HepG2 (cell line): ENCODE results near the gene GNG7. TPM values are rescaled to one million over a fixed set of nuclear protein-coding genes. Genes with fewer than 3 reads are reported as not detected.

Experiments
- CC2D1A ChIP-seq: sonication (generic); formaldehyde crosslinking; IDR thresholded peaks from 2 replicates; pipeline ENCODE4 v1.8.1; 2023; ENCODE audit warnings: mild to moderate bottlenecking, missing genetic modification reagents
- CHD2 ChIP-seq: IDR thresholded peaks from 2 replicates; pipeline ENCODE4 v1.6.1; 2011; ENCODE audit warnings: low read depth, low read length, improper control_type of control experiment
- DMAP1 ChIP-seq: IDR thresholded peaks from 2 replicates; pipeline ENCODE4 v1.6.1; 2016
- HNRNPH1 ChIP-seq: fragments of 200-400 bp; formaldehyde crosslinking; optimal IDR thresholded peaks from 2 replicates; pipeline ENCODE3; 2017; ENCODE audit warnings: mild to moderate bottlenecking, low read depth, low read length
- IKZF1 ChIP-seq: fragments of 450-650 bp; IDR thresholded peaks from 2 replicates; pipeline ENCODE4 v1.7.1; 2016
- KLF6 ChIP-seq: IDR thresholded peaks from 2 replicates; pipeline ENCODE4 v1.8.0; 2016; ENCODE audit warnings: missing biosample characterization, missing genetic modification reagents
- MAFK ChIP-seq, 2 experiments: IDR thresholded peaks in 1 of 2; conservative IDR thresholded peaks in 1 of 2; 2 replicates each; pipeline ENCODE4 v1.6.1; 2011; ENCODE audit warnings: improper control_type of control experiment in 2 of 2, low read length in 2 of 2
- MEF2D ChIP-seq: sonication (generic); formaldehyde crosslinking; IDR thresholded peaks from 2 replicates; pipeline ENCODE4 v1.5.1; 2020; ENCODE audit warnings: mild to moderate bottlenecking, missing genetic modification reagents
- NFATC3 ChIP-seq: sonication (generic); formaldehyde crosslinking; IDR thresholded peaks from 2 replicates; pipeline ENCODE4 v1.5.1; 2020; ENCODE audit warnings: mild to moderate bottlenecking, missing genetic modification reagents
- NPAS2 ChIP-seq: sonication (generic); formaldehyde crosslinking; IDR thresholded peaks from 2 replicates; pipeline ENCODE4 v1.8.0; 2022; ENCODE audit warnings: mild to moderate bottlenecking, missing genetic modification reagents, borderline replicate concordance
- SAFB2 ChIP-seq: sonication (generic); formaldehyde crosslinking; IDR thresholded peaks from 2 replicates; pipeline ENCODE4 v1.5.1; 2020; ENCODE audit warnings: missing genetic modification reagents, low read depth, mild to moderate bottlenecking, borderline replicate concordance
- SRSF9 ChIP-seq: fragments of 200-400 bp; formaldehyde crosslinking; IDR thresholded peaks from 2 replicates; pipeline ENCODE4 v1.6.1; 2018; ENCODE audit warnings: borderline replicate concordance, mild to moderate bottlenecking, low read depth, low read length; ENCODE audit not compliant: insufficient read depth, poor library complexity, severe bottlenecking
- TEAD2 ChIP-seq: sonication (generic); formaldehyde crosslinking; IDR thresholded peaks from 2 replicates; pipeline ENCODE4 v1.9.0; 2021; ENCODE audit warnings: missing genetic modification reagents
- TOE1 ChIP-seq: sonication (generic); formaldehyde crosslinking; IDR thresholded peaks from 2 replicates; pipeline ENCODE4 v1.4.0; 2020; ENCODE audit warnings: mild to moderate bottlenecking, missing genetic modification reagents
- ZNF124 ChIP-seq: sonication (generic); formaldehyde crosslinking; IDR thresholded peaks from 2 replicates; pipeline ENCODE4 v1.4.0; 2020; ENCODE audit warnings: missing genetic modification reagents
- ZNF253 ChIP-seq: sonication (generic); formaldehyde crosslinking; IDR thresholded peaks from 2 replicates; pipeline ENCODE4 v1.8.0; 2022; ENCODE audit warnings: mild to moderate bottlenecking, missing genetic modification reagents, borderline replicate concordance
- ZNF460 ChIP-seq: sonication (generic); formaldehyde crosslinking; IDR thresholded peaks from 2 replicates; pipeline ENCODE4 v1.5.1; 2020; ENCODE audit warnings: missing genetic modification reagents, mild to moderate bottlenecking, borderline replicate concordance
- ZNF589 ChIP-seq: sonication (generic); formaldehyde crosslinking; conservative IDR thresholded peaks from 2 replicates; pipeline ENCODE4 v1.8.0; 2022; ENCODE audit warnings: mild to moderate bottlenecking, moderate library complexity, missing genetic modification reagents
- ZNF652 ChIP-seq: IDR thresholded peaks from 2 replicates; pipeline ENCODE4 v1.6.1; 2016; ENCODE audit warnings: low read depth, borderline replicate concordance
- ZNF724P ChIP-seq: sonication (generic); formaldehyde crosslinking; IDR thresholded peaks from 2 replicates; pipeline ENCODE4 v1.8.0; 2022; ENCODE audit warnings: missing genetic modification reagents, borderline replicate concordance
- ZNF850 ChIP-seq: sonication (generic); formaldehyde crosslinking; conservative IDR thresholded peaks from 2 replicates; pipeline ENCODE4 v1.9.0; 2021; ENCODE audit warnings: mild to moderate bottlenecking, missing genetic modification reagents
- polyA plus RNA-seq, 8 experiments: library from polyadenylated mRNA; depleted of rRNA in 3 of 8; stranded (reverse) in 7 of 8; unstranded in 1 of 8; fragments of >200 nt; fragmentation: Illumina TruSeq in 4 of 8; extraction: Trizol in 4 of 8; gene quantifications; 2 replicates each; pipeline versions ENCODE4 v1.2.1 to v1.2.3, GENCODE V29; 2011 to 2016; ENCODE audit warnings: low read depth in 4 of 8, missing spikeins in 1 of 8, mixed read lengths in 1 of 8; ENCODE audit not compliant: insufficient read depth in 1 of 8
- total RNA-seq, 5 experiments: library from RNA; depleted of rRNA; stranded (reverse); fragments of >200 nt; fragmentation: Illumina TruSeq; extraction: Trizol; gene quantifications; 2 replicates each; pipeline ENCODE4 v1.2.3, GENCODE V29; 2016; ENCODE audit warnings: low read depth in 1 of 5
- TF ChIP-seq, protein P1 (sequence below): sonication (generic); formaldehyde crosslinking; IDR thresholded peaks from 2 replicates; pipeline ENCODE4 v1.4.0; 2020; ENCODE audit warnings: low read depth, missing genetic modification reagents
- TF ChIP-seq, protein P2 (sequence below): sonication (generic); formaldehyde crosslinking; IDR thresholded peaks from 2 replicates; pipeline ENCODE4 v1.4.0; 2020; ENCODE audit warnings: missing genetic modification reagents, mild to moderate bottlenecking, borderline replicate concordance

GNG7 gene
- total and polyA plus RNA-seq, 2 of the 13 experiments (the other 11 are each of a cell fraction or from before 2014, with no cell fraction given): 1.4 to 3.3 TPM

DNA sequence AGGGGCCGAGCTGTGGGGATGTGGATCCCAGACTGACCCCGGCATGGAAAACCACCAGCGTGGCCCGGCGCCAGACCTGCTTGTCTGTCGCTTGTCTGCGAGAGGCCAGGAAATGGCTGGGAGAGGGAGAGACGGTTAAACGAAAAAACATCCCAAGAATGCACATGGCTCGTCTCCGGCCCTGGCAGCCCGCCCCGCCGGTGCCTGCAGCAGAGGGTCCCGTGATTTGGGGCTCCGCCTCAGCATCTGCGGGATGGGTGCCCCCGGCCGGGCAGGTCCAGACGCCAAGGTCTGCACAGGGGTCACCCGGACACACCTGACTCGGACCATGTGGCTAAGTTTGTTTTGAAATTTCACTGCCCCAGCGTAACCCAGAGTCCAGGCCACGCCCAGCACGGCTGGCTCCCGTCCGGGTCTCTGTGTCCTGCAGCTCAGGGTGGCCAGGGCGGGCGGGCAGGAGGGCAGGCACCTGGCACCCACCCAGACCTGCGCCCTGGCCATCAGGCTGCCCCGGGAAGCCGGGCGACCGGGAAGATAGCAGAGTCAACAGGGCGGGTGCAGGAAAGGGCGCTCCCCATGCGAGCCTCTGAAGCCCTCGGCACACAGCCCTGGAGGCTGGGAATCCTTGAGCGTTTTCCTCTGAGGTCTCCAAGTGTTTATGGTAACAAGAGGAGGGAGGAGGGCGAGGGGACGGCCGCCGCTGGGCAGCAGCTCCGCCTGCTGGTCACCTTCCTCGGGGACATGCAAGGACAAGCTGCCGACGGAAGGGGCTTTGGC lies 123.4 kb downstream of the GNG7 start (continued):
- TF ChIP-seq TEAD2 (no peak), ZNF589 (CRISPR knock-in tag) (no peak), MAFK (conservative IDR thresholded peaks at IDR 0.05 in 1 of 2, IDR thresholded peaks at IDR 0.05 in 1 of 2; ENCODE audit: low read length in 2 of 2) (no peak), SRSF9 (no peak), ZNF652 (no peak), HNRNPH1 (no peak), CC2D1A (CRISPR knock-in tag) (no peak), CHD2 (0 out of 2 replicates have a peak, but pooled peaks have one; percentile 16), NFATC3 (CRISPR knock-in tag) (no peak), IKZF1 (no peak), ZNF253 (no peak), ZNF460 (CRISPR knock-in tag) (no peak), SAFB2 (CRISPR knock-in tag) (no peak; the same call in 1 of the 2 replicates), ZNF850 (no peak), ZNF724P (CRISPR knock-in tag) (peak; percentile 77; the same call in 1 of the 2 replicates), NPAS2 (CRISPR knock-in tag) (no peak), MEF2D (CRISPR knock-in tag) (peak; percentile 64; the same call in 1 of the 2 replicates), ZNF124 (CRISPR knock-in tag) (no peak), DMAP1 (CRISPR knock-in tag) (peak; percentile 76; the same call in 1 of the 2 replicates), KLF6 (peak; percentile 77; the same call in 1 of the 2 replicates), TOE1 (0 out of 2 replicates have a peak, but pooled peaks have one; percentile 53)
- TF ChIP-seq, protein P1, sequence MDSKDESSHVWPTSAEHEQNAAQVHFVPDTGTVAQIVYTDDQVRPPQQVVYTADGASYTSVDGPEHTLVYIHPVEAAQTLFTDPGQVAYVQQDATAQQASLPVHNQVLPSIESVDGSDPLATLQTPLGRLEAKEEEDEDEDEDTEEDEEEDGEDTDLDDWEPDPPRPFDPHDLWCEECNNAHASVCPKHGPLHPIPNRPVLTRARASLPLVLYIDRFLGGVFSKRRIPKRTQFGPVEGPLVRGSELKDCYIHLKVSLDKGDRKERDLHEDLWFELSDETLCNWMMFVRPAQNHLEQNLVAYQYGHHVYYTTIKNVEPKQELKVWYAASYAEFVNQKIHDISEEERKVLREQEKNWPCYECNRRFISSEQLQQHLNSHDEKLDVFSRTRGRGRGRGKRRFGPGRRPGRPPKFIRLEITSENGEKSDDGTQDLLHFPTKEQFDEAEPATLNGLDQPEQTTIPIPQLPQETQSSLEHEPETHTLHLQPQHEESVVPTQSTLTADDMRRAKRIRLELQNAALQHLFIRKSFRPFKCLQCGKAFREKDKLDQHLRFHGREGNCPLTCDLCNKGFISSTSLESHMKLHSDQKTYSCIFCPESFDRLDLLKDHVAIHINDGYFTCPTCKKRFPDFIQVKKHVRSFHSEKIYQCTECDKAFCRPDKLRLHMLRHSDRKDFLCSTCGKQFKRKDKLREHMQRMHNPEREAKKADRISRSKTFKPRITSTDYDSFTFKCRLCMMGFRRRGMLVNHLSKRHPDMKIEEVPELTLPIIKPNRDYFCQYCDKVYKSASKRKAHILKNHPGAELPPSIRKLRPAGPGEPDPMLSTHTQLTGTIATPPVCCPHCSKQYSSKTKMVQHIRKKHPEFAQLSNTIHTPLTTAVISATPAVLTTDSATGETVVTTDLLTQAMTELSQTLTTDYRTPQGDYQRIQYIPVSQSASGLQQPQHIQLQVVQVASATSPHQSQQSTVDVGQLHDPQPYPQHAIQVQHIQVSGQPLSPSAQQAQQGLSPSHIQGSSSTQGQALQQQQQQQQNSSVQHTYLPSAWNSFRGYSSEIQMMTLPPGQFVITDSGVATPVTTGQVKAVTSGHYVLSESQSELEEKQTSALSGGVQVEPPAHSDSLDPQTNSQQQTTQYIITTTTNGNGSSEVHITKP: 0 out of 2 replicates have a peak, but pooled peaks have one; percentile 48
- TF ChIP-seq, protein P2, sequence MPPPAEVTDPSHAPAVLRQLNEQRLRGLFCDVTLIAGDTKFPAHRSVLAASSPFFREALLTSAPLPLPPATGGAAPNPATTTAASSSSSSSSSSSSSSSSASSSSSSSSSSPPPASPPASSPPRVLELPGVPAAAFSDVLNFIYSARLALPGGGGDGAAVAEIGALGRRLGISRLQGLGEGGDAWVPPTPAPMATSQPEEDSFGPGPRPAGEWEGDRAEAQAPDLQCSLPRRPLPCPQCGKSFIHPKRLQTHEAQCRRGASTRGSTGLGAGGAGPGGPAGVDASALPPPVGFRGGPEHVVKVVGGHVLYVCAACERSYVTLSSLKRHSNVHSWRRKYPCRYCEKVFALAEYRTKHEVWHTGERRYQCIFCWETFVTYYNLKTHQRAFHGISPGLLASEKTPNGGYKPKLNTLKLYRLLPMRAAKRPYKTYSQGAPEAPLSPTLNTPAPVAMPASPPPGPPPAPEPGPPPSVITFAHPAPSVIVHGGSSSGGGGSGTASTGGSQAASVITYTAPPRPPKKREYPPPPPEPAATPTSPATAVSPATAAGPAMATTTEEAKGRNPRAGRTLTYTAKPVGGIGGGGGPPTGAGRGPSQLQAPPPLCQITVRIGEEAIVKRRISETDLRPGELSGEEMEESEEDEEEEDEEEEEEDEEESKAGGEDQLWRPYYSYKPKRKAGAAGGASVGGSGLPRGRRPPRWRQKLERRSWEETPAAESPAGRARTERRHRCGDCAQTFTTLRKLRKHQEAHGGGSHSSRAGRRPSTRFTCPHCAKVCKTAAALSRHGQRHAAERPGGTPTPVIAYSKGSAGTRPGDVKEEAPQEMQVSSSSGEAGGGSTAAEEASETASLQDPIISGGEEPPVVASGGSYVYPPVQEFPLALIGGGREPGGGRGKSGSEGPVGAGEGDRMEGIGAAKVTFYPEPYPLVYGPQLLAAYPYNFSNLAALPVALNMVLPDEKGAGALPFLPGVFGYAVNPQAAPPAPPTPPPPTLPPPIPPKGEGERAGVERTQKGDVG (CRISPR knock-in tag): peak; percentile 87; the same call in 1 of the 2 replicates
